IPS DF 4.7 (cell line): ENCODE measurements around the gene MCM6.

Source experiments
- DNase-seq: peaks from one replicate; pipeline ENCODE4 v3.0.0-alpha.2; 2013; ENCODE audit warnings: low spot score; ENCODE audit errors: extremely low read depth

The MCM6 gene

DNA sequence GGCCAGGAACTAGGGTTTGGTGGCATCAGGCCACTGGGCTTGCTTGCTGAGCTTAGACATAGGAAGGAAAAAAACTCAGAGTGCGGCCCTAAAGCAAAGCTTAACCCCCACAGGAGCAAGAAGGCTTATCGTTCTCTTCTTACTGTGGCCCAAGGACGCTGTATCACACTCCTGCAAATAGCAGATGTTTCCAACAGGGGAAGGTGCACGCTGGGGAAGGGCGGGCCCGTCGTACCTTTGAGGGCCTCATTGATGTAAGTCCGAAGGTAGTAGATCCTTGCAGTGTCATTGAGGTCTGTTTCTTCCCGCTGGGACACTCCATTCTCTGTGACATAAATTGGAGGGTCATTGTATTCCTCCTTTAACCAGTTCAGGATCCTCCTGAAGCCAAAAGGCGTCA lies 85.8 kb downstream of the MCM6 start:
- DNase-seq = no peak
